Activated naive CD8-positive, alpha-beta T cell (primary cell): ENCODE data around the gene TTC39B.
"Not testable (repeated sequence)": the region's sequence is repeated elsewhere in the genome, so short reads cannot be mapped to it uniquely, and the experiment has no call there.

Source experiments
- H3K27ac Mint-ChIP-seq: one replicate; pipeline ENCODE4 v1.8.0; 2021; ENCODE audit warnings: mixed read lengths
- H3K27me3 Mint-ChIP-seq: one replicate; pipeline ENCODE4 v1.8.0; 2021; ENCODE audit warnings: mixed read lengths
- H3K36me3 Mint-ChIP-seq: one replicate; pipeline ENCODE4 v1.8.0; 2021; ENCODE audit warnings: mixed read lengths
- H3K4me1 Mint-ChIP-seq: one replicate; pipeline ENCODE4 v1.8.0; 2021; ENCODE audit warnings: low read depth, mixed read lengths
- H3K4me3 Mint-ChIP-seq: one replicate; pipeline ENCODE4 v1.8.0; 2021; ENCODE audit warnings: mild to moderate bottlenecking, mixed read lengths
- H3K9me3 Mint-ChIP-seq: one replicate; pipeline ENCODE4 v1.8.0; 2021; ENCODE audit warnings: low read depth, mixed read lengths

TTC39B gene

DNA sequence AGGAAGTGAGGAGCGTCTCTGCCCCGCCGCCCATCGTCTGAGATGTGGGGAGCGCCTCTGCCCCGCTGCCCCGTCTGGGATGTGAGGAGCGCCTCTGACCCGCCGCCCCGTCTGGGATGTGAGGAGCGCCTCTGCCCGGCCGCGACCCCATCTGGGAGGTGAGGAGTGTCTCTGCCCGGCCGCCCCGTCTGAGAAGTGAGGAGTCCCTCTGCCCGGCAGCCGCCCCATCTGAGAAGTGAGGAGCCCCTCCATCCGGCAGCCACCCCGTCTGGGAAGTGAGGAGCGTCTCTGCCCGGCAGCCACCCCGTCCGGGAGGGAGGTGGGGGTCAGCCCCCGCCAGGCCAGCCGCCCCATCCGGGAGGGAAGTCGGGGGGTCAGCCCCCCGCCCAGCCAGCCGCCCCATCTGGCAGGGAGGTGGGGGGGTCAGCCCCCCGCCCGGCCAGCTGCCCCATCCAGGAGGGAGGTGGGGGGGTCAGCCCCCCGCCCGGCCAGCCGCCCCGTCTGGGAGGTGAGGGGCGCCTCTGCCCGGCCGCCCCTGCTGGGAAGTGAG is 73.0 kb downstream of the TTC39B start:
- not testable (repeated sequence) for H3K27ac Mint-ChIP-seq, H3K4me3 Mint-ChIP-seq, H3K27me3 Mint-ChIP-seq
- Mint-ChIP-seq H3K36me3 (peaks cover 41% of the 10 kb centered on the region), H3K4me1 (peaks cover 22% of the 10 kb centered on the region), H3K9me3 (peaks cover 32% of the 10 kb centered on the region)

DNA sequence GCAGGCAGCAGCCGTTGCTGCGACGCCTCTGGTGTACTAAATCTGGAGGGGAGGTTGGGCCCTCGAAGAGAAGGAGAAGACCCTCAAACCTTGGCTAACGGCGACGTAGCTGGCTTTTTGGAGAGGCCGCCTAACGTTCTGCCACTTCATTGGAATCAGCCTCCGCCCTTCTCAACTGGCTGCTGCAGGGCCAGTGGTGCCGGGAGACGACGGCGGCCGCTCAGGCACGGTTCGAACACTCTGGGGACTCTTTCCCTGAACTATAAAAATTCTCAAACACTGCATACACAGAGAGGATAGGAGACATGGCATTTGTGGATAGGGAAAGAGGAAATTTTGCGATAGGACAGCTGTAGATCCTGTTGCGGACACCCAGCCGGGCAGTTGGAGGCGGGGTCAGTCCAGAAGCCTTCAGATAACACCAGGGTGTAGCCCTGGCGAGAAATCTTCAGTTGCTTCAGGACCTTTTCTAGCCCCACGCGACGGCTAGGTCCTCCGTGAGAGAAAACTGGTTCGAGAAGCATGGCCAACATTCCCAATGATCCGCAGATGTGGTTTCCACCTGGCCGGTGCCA is 74.2 kb downstream of the TTC39B start:
- not testable (repeated sequence) for H3K27me3 Mint-ChIP-seq, H3K27ac Mint-ChIP-seq, H3K4me3 Mint-ChIP-seq
- peaks cover 20% of the 10 kb centered on the region for H3K9me3 Mint-ChIP-seq
- peaks cover 30% of the 10 kb centered on the region for H3K36me3 Mint-ChIP-seq
- peaks cover 31% of the 10 kb centered on the region for H3K4me1 Mint-ChIP-seq

DNA sequence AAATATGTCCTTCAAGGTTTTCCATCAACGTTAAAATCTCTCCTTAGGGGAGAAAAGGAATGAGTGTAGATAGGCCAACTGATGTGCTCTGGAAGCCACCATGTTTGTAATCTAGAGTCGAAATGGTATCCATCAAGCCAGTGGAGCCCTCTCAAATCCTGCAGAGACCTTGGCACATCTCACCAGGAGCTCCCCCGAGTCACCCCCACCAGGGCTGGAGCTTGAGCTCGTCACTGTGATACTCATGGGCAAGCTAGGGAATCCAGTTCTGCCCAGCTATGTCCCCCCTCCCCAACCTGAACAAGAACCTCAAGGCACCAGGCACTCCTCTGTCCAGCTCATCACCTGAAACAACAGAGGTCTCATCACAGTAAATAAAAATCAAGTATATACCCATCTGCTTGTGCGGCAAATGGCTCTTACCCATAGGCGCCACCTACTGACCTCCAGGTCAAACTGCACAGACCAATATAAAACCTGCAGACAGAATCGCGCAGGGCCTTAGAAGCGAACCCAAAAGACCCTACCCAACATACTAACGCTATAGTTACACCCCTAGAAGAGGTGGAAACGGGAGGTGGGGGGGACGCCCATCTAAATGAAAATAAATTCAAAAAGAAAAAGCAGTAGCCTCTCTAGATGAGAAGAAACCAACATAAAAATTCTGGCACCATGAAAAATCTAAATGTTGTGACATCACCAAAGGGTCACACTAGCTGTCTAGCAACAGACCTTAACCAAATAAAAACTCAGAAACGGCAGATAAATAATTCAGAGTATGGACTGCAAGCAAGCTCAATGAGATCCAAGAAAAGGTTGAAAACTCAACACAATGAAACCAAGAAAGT is 75.0 kb downstream of the TTC39B start:
- no peak overlapping the region for H3K27ac Mint-ChIP-seq
- H3K4me1 Mint-ChIP-seq, result peaks cover 31% of the 10 kb centered on the region
- peaks cover 22% of the 10 kb centered on the region for H3K36me3 Mint-ChIP-seq
- peaks cover 13% of the 10 kb centered on the region for H3K9me3 Mint-ChIP-seq
- H3K27me3 Mint-ChIP-seq, result no peaks in the 10 kb centered on the region
- no peak overlapping the region for H3K4me3 Mint-ChIP-seq

DNA sequence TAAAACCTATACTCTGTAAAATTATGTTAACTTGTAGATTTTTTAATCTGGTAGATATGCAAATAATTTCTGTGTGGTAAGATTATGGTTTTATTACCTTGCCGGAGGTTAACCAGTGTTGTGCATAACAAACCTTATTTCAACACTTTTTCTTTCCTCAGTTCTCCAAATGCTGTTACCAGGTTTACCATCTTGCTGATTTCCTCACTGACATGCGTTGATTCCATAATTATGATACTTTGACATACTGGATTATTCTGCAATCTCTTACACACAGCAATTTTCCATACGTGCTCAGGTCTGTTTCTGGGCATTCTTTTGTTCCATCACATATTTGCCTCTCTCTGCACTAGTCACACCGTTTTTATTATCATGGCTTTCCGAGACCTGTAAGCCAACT is 77.6 kb downstream of the TTC39B start:
- Mint-ChIP-seq H3K27me3 (no peaks in the 10 kb centered on the region), H3K36me3 (peaks cover 9% of the 10 kb centered on the region), H3K4me3 (no peak overlapping the region), H3K9me3 (no peaks in the 10 kb centered on the region), H3K4me1 (peaks cover 26% of the 10 kb centered on the region), H3K27ac (peak overlapping the region; percentile 16)

DNA sequence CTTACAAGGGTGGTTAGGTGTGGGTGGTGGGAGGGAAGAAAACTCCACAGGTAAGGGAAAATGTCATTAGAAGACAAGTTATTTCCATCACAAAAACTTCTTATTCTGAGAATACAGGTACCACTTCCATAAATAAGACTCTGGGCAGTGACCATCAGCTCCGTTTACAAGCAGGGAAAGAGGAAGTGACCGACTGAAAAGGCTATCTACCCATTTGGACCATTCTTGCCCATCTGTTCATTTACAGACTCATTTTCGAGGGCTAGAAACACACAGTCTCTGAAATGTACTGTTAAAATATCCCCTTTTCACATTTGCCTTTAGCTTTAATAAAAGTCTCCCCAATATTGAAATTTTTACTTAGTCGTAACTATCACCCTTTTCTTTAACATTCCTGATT is 79.5 kb downstream of the TTC39B start:
- peaks cover 32% of the 10 kb centered on the region for H3K4me1 Mint-ChIP-seq
- H3K27me3 Mint-ChIP-seq, result no peaks in the 10 kb centered on the region
- no peak overlapping the region for H3K4me3 Mint-ChIP-seq
- no peaks in the 10 kb centered on the region for H3K9me3 Mint-ChIP-seq
- H3K36me3 Mint-ChIP-seq, result peaks cover 9% of the 10 kb centered on the region
- H3K27ac Mint-ChIP-seq, result peak overlapping the region; percentile 16

DNA sequence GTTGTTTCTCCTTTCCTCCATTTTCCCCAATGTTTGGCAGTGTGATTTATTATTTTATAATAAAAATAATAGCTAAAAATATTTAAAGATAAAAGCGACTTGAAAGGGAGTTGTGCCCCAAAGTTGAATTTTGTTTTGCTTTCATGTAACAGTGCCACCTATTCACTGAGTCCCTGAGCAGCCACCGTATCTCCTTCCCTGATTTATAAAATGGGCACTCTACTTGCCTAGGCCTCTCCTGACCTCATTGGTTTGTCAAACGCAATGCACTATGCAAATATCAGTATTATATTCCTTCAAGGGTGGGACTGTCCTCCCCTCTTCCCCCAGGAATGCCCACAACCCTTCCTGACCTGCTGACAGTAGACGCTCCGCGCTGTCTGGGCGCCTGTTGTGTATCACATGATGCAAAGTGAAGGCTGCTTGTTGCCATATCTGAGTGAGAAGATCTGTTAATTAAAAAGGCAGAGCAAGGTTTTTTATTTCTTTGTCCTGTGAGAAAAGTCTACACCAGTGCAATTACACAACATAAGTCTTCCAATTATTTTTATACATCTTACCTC is 81.4 kb downstream of the TTC39B start:
- peaks cover 30% of the 10 kb centered on the region for H3K4me1 Mint-ChIP-seq
- no peak overlapping the region for H3K27ac Mint-ChIP-seq
- H3K36me3 Mint-ChIP-seq, result peaks cover 3% of the 10 kb centered on the region
- no peaks in the 10 kb centered on the region for H3K27me3 Mint-ChIP-seq
- H3K4me3 Mint-ChIP-seq, result no peak overlapping the region
- no peaks in the 10 kb centered on the region for H3K9me3 Mint-ChIP-seq

DNA sequence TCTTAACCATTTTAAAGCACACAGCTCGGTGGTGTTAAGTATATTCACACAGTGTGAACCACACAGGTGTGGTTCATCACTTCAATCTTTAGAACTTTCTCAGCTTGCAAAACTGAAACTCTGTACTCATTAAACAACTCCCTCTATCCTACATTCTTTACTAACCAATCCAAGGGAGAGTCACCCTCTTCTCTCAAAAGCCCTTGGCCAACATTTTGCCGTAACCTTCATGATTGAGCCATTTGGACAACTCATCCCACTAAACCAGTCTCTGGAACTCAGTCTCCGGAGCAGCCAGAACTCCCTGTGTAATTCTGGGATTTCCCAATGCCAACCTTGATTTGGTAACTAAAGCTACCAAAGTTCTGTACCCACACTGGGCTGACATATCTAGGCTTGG is 84.7 kb downstream of the TTC39B start:
- Mint-ChIP-seq H3K4me3 (no peak overlapping the region), H3K36me3 (peaks cover 3% of the 10 kb centered on the region), H3K27me3 (no peaks in the 10 kb centered on the region), H3K27ac (no peak overlapping the region), H3K9me3 (no peaks in the 10 kb centered on the region), H3K4me1 (peaks cover 11% of the 10 kb centered on the region)

DNA sequence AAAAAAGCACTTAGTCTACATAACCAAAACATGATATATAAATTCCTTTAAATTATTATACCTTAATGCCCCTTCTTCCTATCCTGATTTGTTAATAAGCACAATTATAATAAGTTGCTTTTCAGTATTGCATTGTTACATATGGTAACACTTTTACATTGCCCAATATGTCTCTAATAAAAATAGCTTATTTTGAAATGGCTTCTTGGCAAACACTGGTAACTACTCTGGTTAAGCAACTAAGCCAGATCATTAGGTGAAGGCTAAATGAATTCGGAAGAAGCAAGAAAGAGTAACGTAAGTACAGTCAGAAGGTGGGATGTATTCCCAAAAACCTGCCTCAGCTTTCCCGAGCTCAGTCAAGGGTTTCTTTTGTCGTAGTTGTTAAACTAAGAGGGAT is 85.3 kb downstream of the TTC39B start:
- Mint-ChIP-seq H3K36me3 (peaks cover 3% of the 10 kb centered on the region), H3K4me3 (no peak overlapping the region), H3K27me3 (no peaks in the 10 kb centered on the region), H3K4me1 (peaks cover 11% of the 10 kb centered on the region), H3K9me3 (no peaks in the 10 kb centered on the region), H3K27ac (no peak overlapping the region)

DNA sequence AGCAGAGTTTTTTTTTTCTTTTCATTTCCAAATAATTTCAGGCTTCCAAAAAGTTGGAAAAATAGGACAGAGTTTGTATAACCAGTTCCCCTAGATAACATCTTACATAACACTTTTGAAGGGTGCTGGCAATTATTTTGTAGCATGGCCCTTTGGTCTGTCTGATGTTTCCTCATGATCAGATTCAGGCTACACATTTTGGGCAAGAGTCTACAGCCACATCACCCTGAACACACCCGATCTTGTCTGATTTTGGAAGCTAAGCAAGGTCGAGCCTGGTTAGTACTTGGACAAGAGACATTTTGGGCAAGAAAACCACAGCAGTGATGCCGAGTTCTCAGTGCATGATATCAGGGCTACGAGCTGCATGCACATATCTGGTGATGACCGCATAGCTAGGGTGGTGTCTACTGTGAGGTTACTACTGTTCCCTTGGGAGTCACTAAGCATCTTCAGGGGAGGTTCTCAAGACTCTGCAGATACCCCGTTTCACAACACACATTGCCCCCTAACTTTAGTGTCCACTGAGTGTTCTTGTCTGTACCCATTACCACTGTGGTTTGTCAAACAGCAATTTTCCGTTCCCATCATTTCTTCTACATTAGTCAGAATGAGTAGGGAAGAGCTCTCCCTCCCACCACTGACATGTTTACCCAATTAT is 86.2 kb downstream of the TTC39B start:
- Mint-ChIP-seq H3K27me3 (no peaks in the 10 kb centered on the region), H3K9me3 (no peaks in the 10 kb centered on the region), H3K4me1 (peaks cover 9% of the 10 kb centered on the region), H3K4me3 (no peak overlapping the region), H3K27ac (no peak overlapping the region), H3K36me3 (peaks cover 9% of the 10 kb centered on the region)

DNA sequence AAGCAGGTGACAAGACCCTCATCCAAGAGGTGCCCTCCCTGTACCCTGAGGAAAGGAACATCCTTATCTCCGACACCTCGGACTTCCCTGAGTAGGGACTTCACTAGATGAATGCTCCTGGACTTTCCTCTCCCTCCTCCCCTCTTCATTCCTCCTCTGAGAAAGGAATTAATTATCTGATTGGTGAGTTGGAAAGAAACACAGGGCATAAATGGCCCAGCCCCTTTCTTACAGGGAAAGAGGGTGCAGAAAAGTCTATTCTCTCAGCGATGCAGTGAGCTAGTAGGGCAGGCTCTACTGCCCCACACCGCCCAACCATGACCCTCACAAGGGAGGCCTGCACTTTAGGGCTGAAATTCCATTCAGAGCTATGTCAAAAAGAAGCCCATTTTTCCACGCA is 87.5 kb downstream of the TTC39B start:
- Mint-ChIP-seq H3K27me3 (no peaks in the 10 kb centered on the region), H3K9me3 (no peaks in the 10 kb centered on the region), H3K27ac (no peak overlapping the region), H3K36me3 (peaks cover 9% of the 10 kb centered on the region), H3K4me3 (no peak overlapping the region), H3K4me1 (peaks cover 8% of the 10 kb centered on the region)

DNA sequence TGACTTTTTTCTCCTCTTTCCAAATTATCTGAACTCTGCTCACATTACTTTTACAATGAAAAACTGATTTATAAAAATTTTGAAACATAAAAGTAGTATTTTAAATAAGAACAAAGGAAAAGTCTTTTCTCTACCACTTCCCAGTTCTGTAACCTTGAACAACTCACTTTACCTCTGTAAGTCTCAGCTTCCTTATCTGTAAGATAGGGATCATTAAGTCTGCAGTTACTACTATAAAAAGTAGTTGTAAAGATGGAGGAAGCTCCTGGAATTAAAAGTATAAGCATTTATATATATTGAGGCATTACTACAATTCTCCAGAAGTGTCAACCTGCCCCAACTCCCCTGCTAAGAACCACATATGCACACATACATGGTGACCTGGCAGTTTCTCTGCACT is 88.0 kb downstream of the TTC39B start:
- peaks cover 4% of the 10 kb centered on the region for H3K4me1 Mint-ChIP-seq
- no peaks in the 10 kb centered on the region for H3K27me3 Mint-ChIP-seq
- H3K36me3 Mint-ChIP-seq, result peaks cover 9% of the 10 kb centered on the region
- H3K9me3 Mint-ChIP-seq, result no peaks in the 10 kb centered on the region
- no peak overlapping the region for H3K4me3 Mint-ChIP-seq
- H3K27ac Mint-ChIP-seq, result no peak overlapping the region

DNA sequence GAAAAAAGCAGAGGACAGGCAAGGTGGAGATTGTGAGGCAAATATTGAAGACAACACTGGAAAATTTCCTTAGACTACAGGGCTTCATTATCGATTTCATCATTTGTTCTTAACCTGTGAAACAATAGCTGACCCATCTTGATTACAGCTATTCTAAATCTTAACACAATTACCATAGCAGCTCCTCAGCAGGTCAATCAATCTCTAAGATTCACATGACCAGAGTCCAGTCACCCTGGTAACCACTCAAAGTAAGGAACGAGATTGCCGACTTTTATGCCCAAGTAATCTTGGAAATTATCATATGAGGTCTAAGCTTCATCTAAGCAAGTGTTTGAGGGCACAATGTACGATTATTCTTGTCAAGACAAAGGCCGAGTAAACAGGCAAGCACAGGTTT is 93.8 kb downstream of the TTC39B start:
- Mint-ChIP-seq H3K27ac (no peak overlapping the region), H3K9me3 (no peaks in the 10 kb centered on the region)

DNA sequence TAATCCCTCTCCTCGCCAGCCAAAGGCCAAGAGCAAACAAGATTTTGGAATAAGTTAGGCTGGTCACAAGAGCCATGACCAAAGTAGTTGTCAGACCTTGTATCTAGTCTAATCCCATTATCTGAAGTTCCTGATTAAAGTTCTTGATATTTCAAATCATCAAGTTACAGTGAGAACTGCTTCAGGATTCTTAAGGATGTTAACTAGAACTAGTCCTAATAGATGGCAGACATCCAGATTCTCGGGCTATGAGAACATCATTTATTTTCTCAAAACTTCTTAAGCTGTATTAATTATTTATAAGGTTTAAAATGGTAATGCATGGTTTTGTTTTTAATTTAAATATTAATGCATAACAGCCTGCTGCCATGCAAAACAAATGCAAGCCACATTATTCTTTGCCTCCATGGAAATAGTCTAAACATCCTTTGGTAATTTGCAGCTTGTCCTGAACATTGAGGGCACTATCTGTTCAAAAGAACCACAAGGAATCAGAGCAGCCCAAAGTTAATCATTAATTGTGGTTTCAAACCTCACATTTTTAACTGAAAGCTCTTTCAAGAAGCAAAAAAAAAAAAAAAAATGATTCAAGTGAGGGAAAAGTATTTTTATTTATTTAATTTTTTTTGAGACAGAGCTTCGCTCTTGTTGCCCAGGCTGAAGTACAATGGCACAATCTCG is 95.1 kb downstream of the TTC39B start:
- no peak overlapping the region for H3K4me3 Mint-ChIP-seq
- no peaks in the 10 kb centered on the region for H3K9me3 Mint-ChIP-seq
- H3K4me1 Mint-ChIP-seq, result peaks cover 7% of the 10 kb centered on the region
- peaks cover 24% of the 10 kb centered on the region for H3K36me3 Mint-ChIP-seq
- H3K27ac Mint-ChIP-seq, result peak overlapping the region; percentile 46
- H3K27me3 Mint-ChIP-seq, result no peaks in the 10 kb centered on the region

More for the DNA sequence above, 93.8 kb downstream of the TTC39B start:
- H3K27me3 Mint-ChIP-seq, result no peaks in the 10 kb centered on the region
- no peak overlapping the region for H3K4me3 Mint-ChIP-seq
- peaks cover 21% of the 10 kb centered on the region for H3K36me3 Mint-ChIP-seq
- peaks cover 2% of the 10 kb centered on the region for H3K4me1 Mint-ChIP-seq

DNA sequence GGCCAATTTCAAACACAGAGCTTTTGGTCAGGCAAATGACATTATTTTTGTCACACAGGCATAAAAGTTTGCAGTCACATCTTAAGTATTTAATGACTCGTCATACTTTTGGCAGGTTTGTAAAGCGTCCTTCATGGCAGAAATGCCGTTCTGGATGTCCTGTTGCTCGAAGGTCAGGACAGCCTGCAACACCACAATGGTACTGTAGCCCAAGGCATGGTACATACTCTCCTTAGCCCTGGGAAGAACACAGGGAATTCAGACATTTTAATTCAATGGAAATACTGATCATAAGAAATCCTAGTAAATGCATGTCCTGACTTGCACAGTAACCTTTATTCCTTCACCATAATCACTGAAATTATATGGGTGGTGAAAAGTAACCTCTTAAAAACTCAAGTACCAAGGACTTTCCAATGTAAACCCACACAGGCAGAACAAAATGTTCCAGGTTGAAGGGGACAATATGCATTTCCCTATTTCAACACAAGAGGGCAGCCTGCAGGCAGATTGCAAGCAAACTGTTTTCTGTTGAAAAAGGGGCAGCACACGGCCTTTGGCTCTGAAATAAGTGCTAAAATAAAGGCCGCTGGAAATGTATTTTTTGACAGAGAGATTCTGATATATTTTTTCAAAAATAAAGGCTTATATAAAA is 95.7 kb downstream of the TTC39B start:
- Mint-ChIP-seq H3K36me3 (peaks cover 23% of the 10 kb centered on the region), H3K9me3 (no peaks in the 10 kb centered on the region), H3K4me3 (no peak overlapping the region), H3K4me1 (peaks cover 10% of the 10 kb centered on the region), H3K27ac (peak overlapping the region; percentile 46), H3K27me3 (no peaks in the 10 kb centered on the region)
